Progenitor cell of endocrine pancreas (in vitro differentiated cells): ENCODE measurements around the gene KCNK13. TPM values are rescaled to one million over a fixed set of nuclear protein-coding genes. Genes with fewer than 3 reads are reported as not detected.
"Not testable (repeated sequence)": the region's sequence is repeated elsewhere in the genome, so short reads cannot be mapped to it uniquely, and the experiment has no call there.

Source experiments
- DNase-seq: peaks from one replicate; pipeline ENCODE4 v3.0.0; 2021; ENCODE audit warnings: low spot score; ENCODE audit not compliant: unreplicated experiment
- H3K27ac Mint-ChIP-seq: 2 replicates; pipeline ENCODE4 v1.8.0; 2021; ENCODE audit warnings: mild to moderate bottlenecking, moderate library complexity, mixed read lengths
- H3K27me3 Mint-ChIP-seq: 2 replicates; pipeline ENCODE4 v1.8.0; 2021; ENCODE audit warnings: mixed read lengths
- H3K36me3 Mint-ChIP-seq: 2 replicates; pipeline ENCODE4 v1.8.0; 2022; ENCODE audit warnings: mixed read lengths; ENCODE audit not compliant: insufficient read depth
- H3K4me1 Mint-ChIP-seq: 2 replicates; pipeline ENCODE4 v1.8.0; 2021; ENCODE audit warnings: low read depth, mixed read lengths
- H3K4me3 Mint-ChIP-seq: 2 replicates; pipeline ENCODE4 v1.8.0; 2021; ENCODE audit warnings: low read depth, mild to moderate bottlenecking, moderate library complexity, mixed read lengths
- H3K9me3 Mint-ChIP-seq: 2 replicates; pipeline ENCODE4 v1.8.0; 2021; ENCODE audit warnings: low read depth, mixed read lengths
- total RNA-seq: library from RNA; stranded (reverse); gene quantifications from 2 replicates; pipeline ENCODE4 v1.2.1, GENCODE V29; 2021
- TF ChIP-seq, protein P1 (sequence below): fragments of 200-600 bp; sonication (generic); IDR thresholded peaks from one replicate; pipeline ENCODE4 v1.5.0; 2021; ENCODE audit warnings: antibody characterized with exemption, mild to moderate bottlenecking; ENCODE audit not compliant: unreplicated experiment

The KCNK13 gene
- total RNA-seq, 1 donor from 2014 or later: not detected

DNA sequence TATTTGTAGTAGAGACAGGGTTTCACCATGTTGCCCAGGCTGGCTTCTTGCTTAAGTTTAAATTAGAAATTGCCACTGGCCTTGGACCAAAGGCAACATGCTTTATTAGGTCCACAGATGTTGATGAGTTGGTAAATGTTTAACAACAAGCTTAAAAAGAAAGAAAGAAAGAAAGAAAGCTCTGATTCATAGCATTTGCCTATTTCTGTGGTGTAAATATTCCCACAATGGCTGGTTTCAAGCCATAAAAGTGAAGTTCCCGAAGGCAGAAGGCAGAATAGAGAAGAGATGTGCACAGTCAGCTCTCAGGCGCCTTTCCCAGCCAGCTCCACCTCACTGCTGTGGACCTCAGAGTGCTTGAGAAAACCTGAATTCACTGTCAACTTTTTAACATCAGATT, 26.4 kb downstream of the KCNK13 start:
- Mint-ChIP-seq H3K36me3 (peaks cover 1% of the 10 kb centered on the region), H3K27ac (no peak overlapping the region), H3K4me3 (no peak overlapping the region), H3K27me3 (no peaks in the 10 kb centered on the region), H3K4me1 (no peaks in the 10 kb centered on the region), H3K9me3 (no peaks in the 10 kb centered on the region)
- TF ChIP-seq, protein P1, sequence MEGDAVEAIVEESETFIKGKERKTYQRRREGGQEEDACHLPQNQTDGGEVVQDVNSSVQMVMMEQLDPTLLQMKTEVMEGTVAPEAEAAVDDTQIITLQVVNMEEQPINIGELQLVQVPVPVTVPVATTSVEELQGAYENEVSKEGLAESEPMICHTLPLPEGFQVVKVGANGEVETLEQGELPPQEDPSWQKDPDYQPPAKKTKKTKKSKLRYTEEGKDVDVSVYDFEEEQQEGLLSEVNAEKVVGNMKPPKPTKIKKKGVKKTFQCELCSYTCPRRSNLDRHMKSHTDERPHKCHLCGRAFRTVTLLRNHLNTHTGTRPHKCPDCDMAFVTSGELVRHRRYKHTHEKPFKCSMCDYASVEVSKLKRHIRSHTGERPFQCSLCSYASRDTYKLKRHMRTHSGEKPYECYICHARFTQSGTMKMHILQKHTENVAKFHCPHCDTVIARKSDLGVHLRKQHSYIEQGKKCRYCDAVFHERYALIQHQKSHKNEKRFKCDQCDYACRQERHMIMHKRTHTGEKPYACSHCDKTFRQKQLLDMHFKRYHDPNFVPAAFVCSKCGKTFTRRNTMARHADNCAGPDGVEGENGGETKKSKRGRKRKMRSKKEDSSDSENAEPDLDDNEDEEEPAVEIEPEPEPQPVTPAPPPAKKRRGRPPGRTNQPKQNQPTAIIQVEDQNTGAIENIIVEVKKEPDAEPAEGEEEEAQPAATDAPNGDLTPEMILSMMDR: no peak
- DNase-seq: no peak

DNA sequence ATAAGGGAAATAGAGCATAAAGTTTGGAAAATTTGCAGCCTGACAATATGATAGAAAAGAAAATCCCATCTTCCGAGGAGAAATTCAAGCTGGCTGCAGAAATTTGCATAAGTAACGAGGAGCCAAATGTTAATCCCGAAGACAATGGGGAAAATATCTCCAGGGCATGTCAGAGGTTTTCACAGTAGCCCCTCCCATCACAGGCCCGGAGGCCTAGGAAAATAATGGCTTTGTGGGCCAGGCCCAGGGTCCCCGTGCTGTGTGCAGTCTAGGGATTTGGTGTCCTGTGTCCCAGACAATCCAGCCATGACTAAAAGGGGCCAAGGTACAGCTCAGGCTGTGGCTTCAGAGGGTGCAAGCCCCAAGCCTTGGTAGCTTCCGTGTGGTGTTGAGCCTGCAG, 27.7 kb downstream of the KCNK13 start:
- not testable (repeated sequence) for H3K27me3 Mint-ChIP-seq, H3K9me3 Mint-ChIP-seq, H3K27ac Mint-ChIP-seq, DNase-seq, H3K4me1 Mint-ChIP-seq, H3K4me3 Mint-ChIP-seq, H3K36me3 Mint-ChIP-seq

- no peak for DNase-seq
- TF ChIP-seq, protein P1: no peak
These were observed 29.6 kb downstream of the KCNK13 start for GRCh38 chr14:90091393-90091792.

GRCh38 chr14:90093942-90094595, 32.3 kb downstream of the KCNK13 start:
- TF ChIP-seq, protein P1: no peak
- H3K27ac Mint-ChIP-seq: no peak overlapping the region
- no peak overlapping the region for H3K4me3 Mint-ChIP-seq
- no peaks in the 10 kb centered on the region for H3K4me1 Mint-ChIP-seq
- no peaks in the 10 kb centered on the region for H3K27me3 Mint-ChIP-seq
- H3K9me3 Mint-ChIP-seq: no peaks in the 10 kb centered on the region
- H3K36me3 Mint-ChIP-seq: peaks cover 1% of the 10 kb centered on the region
- DNase-seq: no peak

More at GRCh38 chr14:90091393-90091792, 29.6 kb downstream of the KCNK13 start:
- H3K9me3 Mint-ChIP-seq: no peaks in the 10 kb centered on the region
- H3K27ac Mint-ChIP-seq: no peak overlapping the region
- no peaks in the 10 kb centered on the region for H3K27me3 Mint-ChIP-seq
- peaks cover 1% of the 10 kb centered on the region for H3K36me3 Mint-ChIP-seq
- no peak overlapping the region for H3K4me3 Mint-ChIP-seq
- H3K4me1 Mint-ChIP-seq: no peaks in the 10 kb centered on the region

GRCh38 chr14:90095096-90095495, 33.3 kb downstream of the KCNK13 start:
- Mint-ChIP-seq H3K27ac (no peak overlapping the region), H3K27me3 (no peaks in the 10 kb centered on the region), H3K4me1 (peaks cover 1% of the 10 kb centered on the region), H3K4me3 (no peak overlapping the region), H3K9me3 (no peaks in the 10 kb centered on the region), H3K36me3 (peaks cover 1% of the 10 kb centered on the region)
- TF ChIP-seq, protein P1: no peak
- DNase-seq: no peak

- TF ChIP-seq, protein P1: no peak
- DNase-seq: no peak
- no peaks in the 10 kb centered on the region for H3K9me3 Mint-ChIP-seq
- H3K27ac Mint-ChIP-seq: peak overlapping the region; percentile 33
- no peaks in the 10 kb centered on the region for H3K36me3 Mint-ChIP-seq
- H3K4me3 Mint-ChIP-seq: no peak overlapping the region
- no peaks in the 10 kb centered on the region for H3K27me3 Mint-ChIP-seq
- peaks cover 1% of the 10 kb centered on the region for H3K4me1 Mint-ChIP-seq
These were observed 34.8 kb downstream of the KCNK13 start for GRCh38 chr14:90096566-90096965.
